OCI-LY3 (cell line): ENCODE measurements around the gene ZNF365.
"Not testable (repeated sequence)": the region's sequence is repeated elsewhere in the genome, so short reads cannot be mapped to it uniquely, and the experiment has no call there.

Source experiments
- H2AFZ ChIP-seq: fragments of 200-600, 300-600 bp; shearing (Covaris generic); 2 replicates; pipeline ENCODE4 v1.6.0; 2014; ENCODE audit warnings: antibody characterized with exemption, low read depth, low read length
- H3K27ac ChIP-seq: fragments of 200-600, 300-600 bp; sonication (generic); 2 replicates; pipeline ENCODE4 v1.5.1; 2014; ENCODE audit warnings: mild to moderate bottlenecking, low read length, moderate library complexity, mixed read lengths
- H3K27me3 ChIP-seq: fragments of 200-600, 300-600 bp; sonication (generic); 2 replicates; pipeline ENCODE4 v1.6.1; 2014; ENCODE audit warnings: low read depth, low read length, mixed read lengths
- H3K36me3 ChIP-seq: fragments of 200-600, 300-600 bp; sonication (generic); replicated peaks from 2 replicates; pipeline ENCODE3; 2014; ENCODE audit warnings: low read depth, low read length, mixed read lengths
- H3K4me1 ChIP-seq: fragments of 300-600, 200-600 bp; sonication (generic); 2 replicates; pipeline ENCODE4 v1.6.1; 2014; ENCODE audit warnings: low read length, mixed read lengths
- H3K4me2 ChIP-seq: fragments of 200-600, 300-600 bp; sonication (generic); 2 replicates; pipeline ENCODE4 v1.6.1; 2014; ENCODE audit warnings: low read length, mixed read lengths
- H3K4me3 ChIP-seq: fragments of 300-600, 200-600 bp; sonication (generic); 2 replicates; pipeline ENCODE4 v1.5.1; 2014; ENCODE audit warnings: antibody characterized with exemption, mild to moderate bottlenecking, low read length, moderate library complexity
- H3K79me2 ChIP-seq: fragments of 300-600, 200-600 bp; shearing (Covaris generic); 2 replicates; pipeline ENCODE4 v1.6.1; 2014; ENCODE audit warnings: mild to moderate bottlenecking, low read length, mixed read lengths
- H3K9ac ChIP-seq: fragments of 300-600, 200-600 bp; shearing (Covaris generic); 2 replicates; pipeline ENCODE4 v1.6.0; 2014; ENCODE audit warnings: mild to moderate bottlenecking, low read length, moderate library complexity
- H3K9me3 ChIP-seq: fragments of 200-600, 300-600 bp; shearing (Covaris generic); 2 replicates; pipeline ENCODE4 v1.6.1; 2014; ENCODE audit warnings: low read length, mixed read lengths; ENCODE audit not compliant: insufficient read depth
- H4K20me1 ChIP-seq: fragments of 200-600, 300-600 bp; sonication (generic); 2 replicates; pipeline ENCODE4 v1.6.1; 2016; ENCODE audit warnings: low read length, mixed read lengths; ENCODE audit not compliant: insufficient read depth
- CTCF ChIP-seq: fragments of 200-600, 300-600 bp; sonication (generic); IDR thresholded peaks from 2 replicates; pipeline ENCODE4 v1.5.1; 2014; ENCODE audit warnings: antibody characterized with exemption, low read length, low read depth
- EZH2phosphoT487 ChIP-seq: fragments of 200-600 bp; shearing (Covaris generic); IDR thresholded peaks from 2 replicates; pipeline ENCODE4 v1.6.1; 2018; ENCODE audit warnings: antibody characterized with exemption, mixed run types, low read depth

The ZNF365 gene

GRCh38 chr10:62377026-62377415 is 2.9 kb downstream of the ZNF365 start:
- Histone ChIP-seq H3K9ac (no peak overlapping the region), H3K36me3 (no peaks in the 10 kb centered on the region), H3K4me2 (no peak overlapping the region), H3K27ac (no peak overlapping the region), H2AFZ (no peak overlapping the region), H4K20me1 (no peaks in the 10 kb centered on the region), H3K27me3 (0 out of 2 replicates have a peak, but pooled peaks cover 3% of the 10 kb centered on the region), H3K4me3 (no peak overlapping the region), H3K79me2 (no peaks in the 10 kb centered on the region), H3K4me1 (peaks cover 4% of the 10 kb centered on the region), H3K9me3 (no peaks in the 10 kb centered on the region)
- TF ChIP-seq CTCF (no peak), EZH2phosphoT487 (no peak)

- no peaks in the 10 kb centered on the region for H3K9me3 ChIP-seq
These were observed 3.8 kb downstream of the ZNF365 start for GRCh38 chr10:62377966-62378365.

GRCh38 chr10:62378877-62379276 is 4.7 kb downstream of the ZNF365 start:
- H3K9ac ChIP-seq, H3K4me1 ChIP-seq: not testable (repeated sequence)

More at GRCh38 chr10:62377966-62378365, 3.8 kb downstream of the ZNF365 start:
- Histone ChIP-seq H3K4me1 (peaks cover 4% of the 10 kb centered on the region), H3K36me3 (no peaks in the 10 kb centered on the region), H3K79me2 (no peaks in the 10 kb centered on the region), H4K20me1 (no peaks in the 10 kb centered on the region), H3K4me2 (no peak overlapping the region), H3K4me3 (no peak overlapping the region), H3K9ac (no peak overlapping the region), H3K27ac (no peak overlapping the region), H2AFZ (no peak overlapping the region), H3K27me3 (0 out of 2 replicates have a peak, but pooled peaks cover 3% of the 10 kb centered on the region)
- no peak for TF ChIP-seq CTCF
- no peak for TF ChIP-seq EZH2phosphoT487

GRCh38 chr10:62379394-62379793 is 5.2 kb downstream of the ZNF365 start:
- Histone ChIP-seq H3K27ac (no peak overlapping the region), H3K4me2 (no peak overlapping the region), H3K4me3 (no peak overlapping the region), H4K20me1 (no peaks in the 10 kb centered on the region), H3K9ac (no peak overlapping the region), H3K79me2 (no peaks in the 10 kb centered on the region), H3K27me3 (0 out of 2 replicates have a peak, but pooled peaks cover 3% of the 10 kb centered on the region), H3K36me3 (no peaks in the 10 kb centered on the region), H3K4me1 (peaks cover 4% of the 10 kb centered on the region), H2AFZ (no peak overlapping the region), H3K9me3 (no peaks in the 10 kb centered on the region)
- TF ChIP-seq EZH2phosphoT487, result no peak

More at GRCh38 chr10:62378877-62379276, 4.7 kb downstream of the ZNF365 start:
- H3K9me3 ChIP-seq, H2AFZ ChIP-seq, H4K20me1 ChIP-seq, H3K27ac ChIP-seq, H3K79me2 ChIP-seq, H3K4me2 ChIP-seq, H3K36me3 ChIP-seq, H3K4me3 ChIP-seq, H3K27me3 ChIP-seq: not testable (repeated sequence)

GRCh38 chr10:62380016-62380415 is 5.8 kb downstream of the ZNF365 start:
- no peaks in the 10 kb centered on the region for H4K20me1 ChIP-seq
- no peaks in the 10 kb centered on the region for H3K36me3 ChIP-seq
- H3K4me2 ChIP-seq, result no peak overlapping the region
- no peak overlapping the region for H2AFZ ChIP-seq
- H3K27ac ChIP-seq, result no peak overlapping the region
- no peaks in the 10 kb centered on the region for H3K79me2 ChIP-seq
- no peak overlapping the region for H3K4me3 ChIP-seq
- H3K27me3 ChIP-seq, result no peaks in the 10 kb centered on the region
- no peaks in the 10 kb centered on the region for H3K4me1 ChIP-seq
- TF ChIP-seq EZH2phosphoT487 (no peak), CTCF (no peak)
- H3K9ac ChIP-seq, result no peak overlapping the region
- H3K9me3 ChIP-seq, result no peaks in the 10 kb centered on the region
